Astrocyte of the hippocampus (primary cell): ENCODE measurements around the gene ZC3H13.
A peak's percentile ranks its signal among the peaks of the same experiment; 100 is the strongest.
"Not testable (repeated sequence)": the region's sequence is repeated elsewhere in the genome, so short reads cannot be mapped to it uniquely, and the experiment has no call there.

Experiments used
- DNase-seq: peaks from one replicate; pipeline ENCODE4 v3.0.0; 2011; ENCODE audit warnings: low read depth, low spot score

Gene ZC3H13

DNA sequence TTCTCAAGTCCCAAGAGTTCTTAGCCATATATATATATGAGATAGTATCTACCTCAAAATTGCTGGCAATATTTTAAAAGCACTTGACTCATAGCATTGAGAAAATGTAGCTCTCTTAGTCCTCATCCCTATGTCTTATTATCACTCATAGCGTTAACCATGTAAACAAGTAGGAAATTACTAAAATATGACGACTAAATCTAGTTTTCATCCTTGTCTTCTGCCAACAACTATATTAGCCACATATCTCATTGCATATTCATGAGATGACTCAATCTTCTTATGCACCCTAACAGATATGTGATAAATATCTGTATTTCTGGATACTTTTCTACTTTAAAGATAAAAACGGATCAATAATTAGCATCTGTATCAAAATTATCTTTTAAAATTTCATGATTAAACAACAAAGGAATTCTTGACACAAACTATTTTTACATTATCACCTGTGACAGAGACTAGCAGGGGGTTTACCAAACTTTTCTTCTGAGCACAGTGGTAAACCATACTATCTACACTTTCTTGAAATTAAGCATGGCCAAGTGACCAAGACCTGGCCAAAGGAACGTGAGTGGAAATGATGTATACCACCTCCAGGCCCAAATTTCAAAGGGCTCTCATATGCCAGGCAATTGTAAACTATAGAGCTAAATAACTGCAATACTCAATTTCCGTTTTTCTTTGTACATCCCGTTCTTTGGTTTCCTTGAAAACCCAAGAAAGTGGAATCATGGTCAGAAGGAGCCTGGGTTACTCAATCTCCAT is 45.7 kb downstream of the ZC3H13 start:
- no peak for DNase-seq

DNA sequence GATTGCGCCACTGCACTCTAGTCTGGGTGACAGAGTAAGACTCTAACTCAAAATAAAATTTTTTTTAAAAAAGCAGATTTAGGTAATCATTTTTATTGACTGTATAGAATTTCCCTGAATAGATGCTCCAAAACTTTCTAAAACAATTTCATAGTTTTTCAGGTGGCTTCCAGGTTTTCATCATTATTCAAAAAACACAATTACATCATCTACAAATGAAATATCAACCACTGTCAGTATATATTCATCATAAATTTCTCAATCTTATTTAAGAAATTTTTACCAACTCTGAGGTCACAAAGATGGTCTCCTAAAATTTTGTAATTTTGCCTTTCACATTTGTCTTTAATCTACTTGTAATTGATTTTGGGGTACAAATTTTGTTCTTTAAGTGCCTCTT is 48.1 kb downstream of the ZC3H13 start:
- no peak for DNase-seq

DNA sequence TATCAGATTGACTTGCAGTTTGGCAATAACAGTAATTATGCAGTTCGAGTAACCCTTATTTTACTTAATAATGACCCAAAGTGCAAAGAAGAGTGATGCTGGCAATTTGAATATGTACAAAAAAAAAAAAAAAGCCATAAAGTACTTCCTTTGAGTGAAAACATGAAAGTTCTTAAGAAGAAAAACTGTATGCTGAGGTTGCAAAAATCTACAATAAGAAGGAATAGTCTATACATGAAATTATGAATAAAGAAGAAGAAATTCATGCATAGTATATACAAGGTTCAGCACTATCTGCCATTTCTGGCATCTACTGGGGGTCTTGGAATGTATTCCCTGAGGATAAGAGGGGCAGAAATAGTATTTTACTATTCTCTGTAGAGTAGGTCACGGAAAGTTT is 55.9 kb downstream of the ZC3H13 start:
- DNase-seq: no peak

DNA sequence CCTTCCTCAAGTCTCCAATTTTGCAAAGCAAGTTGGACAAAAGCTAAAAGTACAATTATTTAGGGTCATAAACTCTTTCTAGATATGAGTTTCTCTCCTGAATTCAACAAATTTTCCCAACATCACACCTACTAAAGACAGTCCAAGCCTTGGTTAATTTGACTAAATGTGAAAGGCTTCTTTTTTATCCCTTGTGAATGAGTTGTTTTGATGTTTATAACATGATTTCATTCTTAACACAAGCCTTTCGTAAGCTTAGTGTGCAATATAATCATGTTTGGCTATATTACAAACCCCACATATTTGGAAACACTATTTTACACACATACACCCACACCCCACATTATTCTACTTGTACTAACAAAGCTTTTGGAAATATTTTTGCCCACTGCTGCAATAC is 57.3 kb downstream of the ZC3H13 start:
- DNase-seq: no peak

DNA sequence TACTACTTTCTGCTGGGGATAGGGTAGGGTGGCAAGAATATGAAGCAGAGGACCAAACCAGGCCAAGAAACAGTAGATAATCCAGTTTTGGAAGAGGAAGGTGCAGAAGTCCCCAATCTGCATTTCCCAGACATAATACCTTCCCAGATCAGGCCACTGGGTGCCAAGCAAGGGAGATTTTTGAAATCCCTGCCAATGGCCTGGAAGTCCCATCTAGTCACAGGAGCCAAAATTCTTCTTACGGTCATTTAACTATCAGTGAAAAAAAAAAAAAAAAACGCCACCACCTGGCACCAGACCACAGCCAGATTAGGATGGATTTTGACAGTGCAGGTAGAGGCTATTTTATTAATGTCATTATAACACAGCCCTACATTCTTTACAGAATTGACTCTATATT is 57.8 kb downstream of the ZC3H13 start:
- no peak for DNase-seq

DNA sequence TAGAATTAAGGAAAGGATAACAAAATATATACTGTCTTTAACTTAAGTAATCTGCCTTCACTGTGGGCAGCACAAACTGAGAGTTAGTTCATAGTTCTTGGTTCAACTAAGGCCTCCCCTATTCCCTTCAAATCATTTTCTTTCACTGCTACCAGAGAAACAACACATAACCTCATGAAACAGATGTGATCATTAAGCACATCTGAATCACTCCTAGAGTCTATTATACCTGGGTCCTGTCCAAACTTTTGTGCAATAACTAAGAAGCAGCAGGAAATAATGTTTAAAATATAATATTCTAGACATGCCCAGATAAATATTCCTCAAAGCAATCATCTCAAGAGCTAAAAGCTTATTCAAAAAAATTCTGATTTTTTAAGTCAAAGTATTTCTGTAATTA is 62.9 kb downstream of the ZC3H13 start:
- peak; percentile 20 for DNase-seq

DNA sequence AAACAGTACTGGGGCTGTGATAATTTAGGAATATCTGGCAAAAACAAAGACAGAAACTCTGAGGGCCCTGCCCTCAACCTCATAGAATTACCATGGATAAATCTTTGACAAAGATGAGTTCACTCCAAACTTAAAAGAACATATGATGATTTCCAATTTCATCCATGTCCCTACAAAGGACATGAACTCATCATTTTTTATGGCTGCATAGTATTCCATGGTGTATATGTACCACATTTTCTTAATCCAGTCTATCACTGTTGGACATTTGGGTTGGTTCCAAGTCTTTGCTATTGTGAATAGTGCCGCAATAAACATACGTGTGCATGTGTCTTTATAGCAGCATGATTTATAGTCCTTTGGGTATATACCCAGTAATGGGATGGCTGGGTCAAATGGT is 71.4 kb downstream of the ZC3H13 start:
- DNase-seq: not testable (repeated sequence)

DNA sequence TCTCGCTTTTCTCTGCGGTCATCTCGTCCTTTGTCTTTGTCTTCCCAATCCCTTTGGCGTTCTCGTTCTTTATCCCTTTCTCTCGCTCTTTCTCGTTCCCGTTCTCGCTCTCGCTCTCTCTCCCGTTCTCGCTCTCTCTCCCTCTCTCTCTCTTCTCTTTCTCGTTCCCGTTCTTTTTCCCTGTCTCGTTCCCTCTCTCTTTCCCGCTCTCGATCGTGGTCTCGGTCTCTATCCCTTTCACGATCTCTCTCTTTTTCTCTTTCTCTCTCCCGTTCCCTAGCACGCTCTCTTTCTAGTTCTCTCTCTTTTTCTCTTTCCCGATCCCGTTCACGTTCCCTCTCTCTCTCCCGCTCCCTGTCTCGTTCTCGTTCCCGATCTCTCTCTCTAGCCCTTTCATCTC is 77.2 kb downstream of the ZC3H13 start:
- DNase-seq: no peak

DNA sequence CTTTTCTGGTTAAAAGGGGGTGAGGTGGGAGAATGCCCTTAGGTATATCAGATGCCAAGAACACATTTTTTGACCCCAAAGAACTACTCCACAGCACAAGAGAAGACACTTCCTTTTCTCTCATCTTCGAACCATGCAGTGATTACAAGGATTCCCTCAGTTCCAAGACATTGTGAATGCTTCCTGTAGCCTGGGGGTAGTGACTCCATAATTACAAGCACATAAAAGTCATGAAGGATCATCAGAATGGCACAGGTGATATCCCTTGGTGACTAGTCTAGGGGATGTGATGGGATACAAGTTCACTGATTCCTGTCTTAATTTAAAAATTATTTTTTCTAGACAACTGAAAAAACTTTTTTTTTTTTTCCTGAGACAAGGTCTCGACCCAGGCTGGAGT is 78.0 kb downstream of the ZC3H13 start:
- no peak for DNase-seq

DNA sequence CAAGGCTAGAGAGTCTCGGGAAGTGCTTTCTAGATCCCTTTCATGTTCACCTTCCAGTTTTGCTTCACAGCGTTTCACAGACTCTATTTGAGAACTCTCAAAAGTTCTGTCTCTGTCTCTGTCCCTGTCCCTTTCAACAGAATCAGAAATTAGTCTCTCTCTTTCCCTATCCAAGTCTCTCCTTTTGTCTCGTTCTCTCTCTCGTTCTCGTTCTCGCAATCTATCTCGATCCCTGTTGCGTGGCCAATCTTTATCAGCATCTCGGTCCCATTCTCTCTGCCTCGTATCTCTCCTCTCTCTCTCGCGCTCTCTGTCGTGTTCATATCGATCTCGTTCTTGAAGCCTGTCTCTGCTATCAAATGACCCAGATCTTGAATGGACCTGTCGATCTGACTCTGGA is 85.0 kb downstream of the ZC3H13 start:
- DNase-seq: no peak

DNA sequence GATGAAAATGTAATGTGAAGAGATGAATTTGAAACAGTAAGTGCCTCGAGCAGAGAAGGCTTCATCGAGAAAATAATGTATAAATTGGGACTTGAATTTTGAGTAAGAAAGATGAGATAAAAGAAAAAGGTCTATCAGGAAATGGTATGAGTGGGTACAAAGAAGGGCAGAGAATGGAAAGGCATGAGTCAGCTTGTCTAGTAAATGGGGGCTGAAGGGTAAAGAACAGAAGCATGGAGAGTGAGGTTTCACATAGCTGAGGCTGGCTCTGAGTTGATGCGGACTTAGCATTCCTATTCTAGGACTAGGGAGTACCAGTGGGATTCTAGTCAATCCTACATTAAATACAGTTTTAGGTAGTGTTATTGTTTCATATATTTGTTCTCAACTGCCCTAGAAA is 85.8 kb downstream of the ZC3H13 start:
- no peak for DNase-seq

DNA sequence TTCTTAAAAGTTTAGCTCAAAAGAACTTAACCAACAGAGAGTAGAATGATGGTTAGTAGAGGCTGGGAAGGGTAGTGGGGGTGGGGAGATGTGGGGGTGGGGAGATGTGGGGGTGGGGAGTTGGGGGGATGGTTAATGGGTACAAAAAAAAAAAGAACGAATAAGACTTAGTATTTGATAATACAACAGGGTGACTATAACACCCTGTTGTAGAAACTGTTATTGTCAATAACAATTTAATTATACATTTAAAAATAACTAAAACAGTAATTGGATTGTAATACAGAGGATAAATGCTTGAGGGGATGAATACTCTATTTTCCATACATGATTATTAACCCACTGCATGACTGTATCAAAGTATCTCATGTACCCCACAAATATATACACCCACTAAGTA is 91.1 kb downstream of the ZC3H13 start:
- DNase-seq: no peak

DNA sequence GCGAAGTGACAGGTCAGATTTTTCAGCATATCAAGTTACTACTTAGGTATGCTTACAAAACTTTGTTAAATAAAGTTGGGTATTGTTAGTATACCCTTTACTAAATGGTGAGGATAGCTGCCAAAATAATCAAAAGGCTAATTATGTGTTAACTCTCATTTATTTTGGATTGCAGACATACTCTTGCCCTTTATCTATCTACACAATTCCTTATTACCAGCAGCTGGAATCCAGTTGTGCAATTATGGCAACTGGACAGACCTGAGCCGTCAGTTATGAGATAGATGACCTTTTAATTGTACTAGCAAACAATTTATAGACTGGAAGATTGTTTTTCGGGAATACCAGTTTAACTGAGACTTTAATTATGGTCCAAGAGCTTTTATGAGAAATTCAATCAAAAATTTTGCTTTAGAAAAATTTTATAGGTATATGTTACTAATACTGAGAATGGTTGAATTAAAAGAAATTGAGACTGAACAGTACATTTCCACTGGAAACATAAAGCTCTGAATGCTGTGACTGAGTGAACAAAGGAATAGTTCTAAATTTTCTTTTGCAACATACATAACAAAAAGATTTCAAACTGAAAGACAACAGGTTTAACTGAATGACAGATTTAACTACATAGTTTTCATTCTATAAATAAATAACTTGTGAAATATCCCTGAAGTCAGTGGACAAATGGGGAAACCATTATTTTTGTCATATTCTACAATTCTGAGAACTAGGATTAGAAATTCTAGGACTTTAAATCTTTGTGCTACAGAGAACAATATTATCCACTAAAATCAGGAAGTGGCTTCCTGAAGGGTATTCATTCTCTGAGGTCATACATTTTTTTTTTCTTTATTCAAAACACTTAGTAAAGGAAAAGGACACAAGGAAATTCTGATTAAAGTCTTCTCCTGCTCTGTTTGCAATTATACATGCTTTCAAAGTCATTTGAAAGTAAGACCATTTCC is 97.4 kb downstream of the ZC3H13 start:
- DNase-seq: no peak

DNA sequence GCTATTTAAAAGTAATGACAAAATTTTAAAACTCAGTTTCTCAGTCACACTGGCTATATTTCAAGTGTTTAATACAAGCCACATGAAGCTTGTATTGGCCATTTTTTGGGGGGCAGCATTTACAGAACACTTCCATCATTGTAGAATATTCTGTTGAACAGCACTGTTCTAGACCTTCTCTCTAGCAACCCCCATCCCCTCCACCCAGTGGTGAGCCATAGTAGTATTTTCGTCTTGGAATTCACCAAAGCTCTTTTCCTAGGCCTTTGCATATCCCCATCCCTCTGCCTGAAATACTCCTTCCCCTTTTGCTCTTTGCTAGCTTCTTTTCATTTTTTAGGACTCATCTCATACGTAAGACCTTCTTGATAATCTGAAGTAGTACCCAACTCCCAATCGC is 99.5 kb downstream of the ZC3H13 start:
- no peak for DNase-seq

DNA sequence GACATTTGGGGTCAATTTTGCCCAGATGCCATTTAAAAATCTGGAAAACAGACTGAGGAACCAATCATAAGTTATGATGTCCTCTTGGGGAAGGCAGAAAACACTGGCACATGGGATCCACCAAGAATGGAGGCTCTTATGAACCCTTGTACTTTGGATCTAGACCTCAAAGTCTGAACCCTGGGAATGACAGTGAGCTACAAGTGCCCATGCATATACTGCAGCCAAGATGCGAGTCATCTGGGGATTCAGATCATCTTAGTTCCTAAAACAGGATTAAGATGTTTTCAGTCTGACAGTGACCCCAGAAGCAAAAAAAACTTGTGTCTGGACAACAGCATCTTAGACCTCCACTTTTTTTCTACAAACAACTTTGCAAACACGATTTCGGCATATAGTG is 100.8 kb downstream of the ZC3H13 start:
- DNase-seq: no peak

DNA sequence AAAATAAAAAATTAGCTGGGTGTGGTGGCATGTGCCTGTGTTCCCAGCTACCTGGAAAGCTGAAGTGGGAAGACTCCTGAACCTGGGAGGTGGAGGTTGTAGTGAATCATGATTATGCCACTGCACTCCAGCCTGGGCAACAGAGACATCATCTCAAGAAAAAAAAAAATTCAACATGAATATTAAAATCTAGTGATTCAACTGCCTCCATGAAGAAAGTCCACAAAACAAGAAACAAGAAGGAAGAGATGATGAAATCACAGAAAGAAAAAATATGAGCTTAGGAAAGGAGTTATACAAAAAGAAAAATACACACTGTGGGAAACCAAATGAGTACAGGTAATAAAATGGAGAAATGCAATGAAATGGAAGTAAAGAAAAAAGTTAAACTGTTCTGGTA is 101.4 kb downstream of the ZC3H13 start:
- DNase-seq: no peak

DNA sequence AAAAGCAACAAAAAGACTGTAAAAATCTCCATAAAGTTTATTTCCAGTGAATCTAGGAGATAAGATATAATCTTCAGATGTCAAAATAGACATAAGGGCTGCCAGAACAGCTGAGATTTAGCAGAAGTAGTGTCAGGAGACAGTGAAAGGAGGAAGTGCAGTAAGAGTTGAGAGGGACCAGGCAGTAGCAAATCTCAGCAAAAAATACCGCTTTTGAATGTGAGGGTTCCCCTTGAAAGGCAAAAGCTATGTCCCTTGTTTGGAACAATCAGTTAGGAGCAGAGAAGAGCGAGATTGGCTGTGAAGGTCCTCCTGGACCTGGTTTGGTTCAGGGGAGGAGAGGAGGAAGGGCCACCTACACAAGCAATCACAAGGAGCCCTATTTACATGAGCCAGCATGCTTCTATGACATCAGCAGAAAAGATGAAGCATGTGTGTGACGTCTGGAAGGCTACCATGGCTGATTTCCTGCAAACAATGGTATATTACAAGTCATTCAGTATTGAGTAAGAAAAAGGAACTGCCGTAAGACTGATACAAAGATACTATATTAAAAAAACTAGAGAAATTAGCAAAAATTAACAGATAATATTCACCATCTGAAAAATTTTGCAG is 102.1 kb downstream of the ZC3H13 start:
- no peak for DNase-seq

DNA sequence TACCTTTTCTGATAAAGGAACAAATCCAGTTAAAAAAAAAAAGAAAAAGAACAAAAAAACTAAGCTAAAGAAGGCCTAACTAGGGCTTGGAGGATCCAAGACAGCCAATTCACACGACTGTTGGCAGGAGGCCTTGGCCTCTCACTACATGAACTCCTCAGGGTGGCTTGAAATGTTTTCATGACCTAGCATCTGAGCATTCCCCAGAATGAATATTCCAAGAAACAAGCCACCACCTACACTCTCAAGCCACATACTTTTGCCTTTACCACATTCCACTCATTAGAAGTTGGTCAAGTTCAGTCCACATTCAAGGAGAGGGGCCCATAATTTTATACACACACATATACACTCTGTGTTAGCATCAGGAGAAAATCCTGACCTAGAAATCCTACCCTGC is 103.4 kb downstream of the ZC3H13 start:
- DNase-seq: peak; percentile 89

DNA sequence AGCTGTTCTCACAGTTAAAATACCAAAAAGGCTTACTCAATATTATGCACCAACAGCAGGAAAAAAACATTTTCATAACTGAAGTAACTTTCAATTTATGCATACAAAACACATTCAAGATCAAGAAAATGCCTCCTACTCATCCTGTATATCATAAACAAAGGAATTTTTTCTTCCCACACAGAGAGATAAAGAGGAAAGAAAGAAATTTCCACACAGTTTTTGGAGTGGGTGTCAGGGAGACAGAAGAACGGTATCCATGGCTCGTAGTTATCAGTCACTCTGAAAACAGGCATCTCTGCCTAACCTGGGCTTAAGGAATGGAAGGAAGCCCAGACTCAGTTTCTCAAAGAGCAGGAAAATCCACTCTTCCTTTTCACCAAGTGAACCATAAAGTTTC is 108.6 kb downstream of the ZC3H13 start:
- no peak for DNase-seq

DNA sequence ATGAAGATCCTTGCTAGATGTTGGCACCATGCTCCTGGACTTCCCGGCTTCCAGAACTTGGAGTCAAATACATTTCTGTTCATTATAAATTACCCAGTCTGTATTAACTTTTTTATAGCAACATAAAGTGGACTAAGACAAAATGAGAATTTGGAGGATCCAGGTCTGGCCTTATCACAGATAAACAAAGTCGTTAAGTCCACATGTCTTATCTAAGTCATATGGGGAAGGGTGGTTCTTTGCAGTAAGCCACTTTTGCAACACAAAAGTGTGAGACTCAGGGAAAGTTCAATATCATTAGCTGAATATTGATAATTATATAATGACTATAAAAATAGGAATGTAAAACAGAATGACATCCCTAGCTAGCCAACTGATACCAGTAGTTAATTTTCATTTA is 109.4 kb downstream of the ZC3H13 start:
- DNase-seq: no peak

DNA sequence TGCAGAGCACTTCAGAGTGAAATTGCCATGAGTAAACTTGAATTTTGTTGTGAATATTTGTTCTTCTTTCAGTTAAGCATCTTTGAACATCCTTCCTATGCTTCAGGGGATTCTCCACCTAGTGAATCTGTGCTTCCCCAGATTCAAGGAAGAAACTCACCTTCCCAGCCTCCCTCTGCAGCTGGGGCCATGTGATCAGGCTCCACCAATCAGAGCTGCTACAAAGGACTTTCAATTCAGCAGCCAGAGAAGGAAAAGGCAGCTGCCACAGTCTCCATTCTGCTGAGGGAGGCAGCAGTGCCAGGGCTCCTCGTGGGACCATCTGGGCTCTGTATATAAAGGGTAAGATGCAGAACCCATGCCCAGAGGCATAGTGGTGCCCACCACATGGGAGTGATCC is 111.3 kb downstream of the ZC3H13 start:
- no peak for DNase-seq

DNA sequence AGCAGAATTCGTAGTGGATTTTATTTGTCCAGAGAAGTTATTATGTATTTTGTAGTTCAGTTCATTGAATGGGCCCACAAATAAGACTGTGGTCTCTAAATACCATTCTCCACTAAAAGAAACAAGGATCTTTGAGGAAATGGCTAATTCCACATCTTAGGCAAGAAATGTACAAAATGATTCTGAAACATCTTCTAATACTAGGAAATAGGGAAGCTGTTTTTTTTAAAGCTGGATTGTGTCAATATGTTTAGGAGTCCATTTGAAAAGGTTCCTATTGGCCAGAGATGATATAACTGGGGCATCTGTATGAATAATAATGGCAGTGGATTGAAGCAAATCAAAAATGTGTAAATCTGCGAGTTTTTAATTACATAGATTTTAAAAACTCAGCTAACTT is 112.5 kb downstream of the ZC3H13 start:
- DNase-seq: no peak

DNA sequence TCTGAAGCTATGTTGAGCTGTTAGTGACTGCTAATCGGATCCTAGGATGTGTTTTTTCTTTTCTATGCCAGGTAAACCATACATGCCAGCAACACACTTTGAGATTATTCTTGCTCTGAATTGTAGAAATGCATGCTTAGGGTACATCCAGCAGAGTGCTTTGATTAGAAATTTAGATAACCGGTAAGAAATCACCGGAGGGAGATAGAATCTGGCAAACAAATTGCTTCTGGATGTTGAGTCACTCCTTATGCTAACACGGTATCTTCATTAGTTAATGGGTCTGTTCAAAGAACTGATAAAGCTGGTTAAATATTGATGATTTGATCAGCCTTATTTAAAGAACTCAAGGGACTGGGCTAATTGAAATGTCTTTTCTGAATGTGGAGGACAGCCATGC is 115.9 kb downstream of the ZC3H13 start:
- no peak for DNase-seq
